COLO668 (cell line): ENCODE data around the gene APP.
A peak's percentile ranks its signal among the peaks of the same experiment; 100 is the strongest.

ENCODE experiments used
- DNase-seq: peaks from one replicate; lab custom pipeline; 2025; ENCODE audit not compliant: unreplicated experiment; lab: John Stamatoyannopoulos, UW

The APP gene

DNA sequence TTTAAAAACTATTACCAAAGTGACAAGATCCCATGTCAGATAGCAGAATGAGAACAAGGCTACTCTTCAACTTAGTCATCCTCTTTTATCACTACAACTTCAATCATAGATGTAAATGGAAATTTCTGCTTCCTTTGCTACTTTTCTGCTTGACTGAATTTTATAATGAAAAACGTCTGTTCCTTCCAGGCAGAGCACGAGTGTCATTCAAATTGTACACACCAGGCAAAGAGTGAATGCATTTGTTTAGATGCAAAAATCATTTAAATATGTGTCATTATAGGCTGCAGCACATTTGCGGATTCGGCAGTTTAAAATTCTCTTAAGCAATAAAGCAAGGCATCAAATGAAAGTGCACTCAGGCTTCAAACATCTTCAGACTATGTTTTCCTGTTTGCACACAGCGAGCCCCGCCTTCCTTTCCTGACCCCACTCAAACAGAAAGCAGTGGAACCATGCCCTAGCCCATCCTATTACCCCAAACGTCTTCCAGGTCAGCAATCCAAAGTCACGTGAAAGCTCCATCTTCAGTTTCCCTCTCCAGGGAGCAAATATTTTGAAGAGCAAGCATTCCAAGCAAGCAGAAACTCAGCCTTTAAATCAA lies 99.6 kb downstream of the APP start:
- DNase-seq, result no peak

DNA sequence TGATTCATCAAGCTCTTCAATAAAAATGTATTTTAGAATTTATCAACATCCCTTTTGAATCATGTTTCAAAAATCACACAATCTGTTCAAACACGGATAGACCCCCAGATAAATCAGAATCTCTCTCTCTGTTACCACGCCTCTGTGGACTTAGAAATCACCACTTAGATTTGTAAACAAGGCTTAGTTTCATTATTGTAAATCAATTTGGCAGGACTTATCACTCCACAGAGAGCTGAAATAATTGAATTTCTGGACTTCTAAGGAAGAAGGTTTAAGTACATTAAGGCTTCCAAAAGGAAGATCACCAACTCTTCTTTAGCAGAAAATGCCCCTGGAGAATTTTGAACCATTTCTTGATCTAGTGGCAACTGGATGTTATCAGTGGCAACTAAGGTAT lies 100.4 kb downstream of the APP start:
- DNase-seq, result no peak

DNA sequence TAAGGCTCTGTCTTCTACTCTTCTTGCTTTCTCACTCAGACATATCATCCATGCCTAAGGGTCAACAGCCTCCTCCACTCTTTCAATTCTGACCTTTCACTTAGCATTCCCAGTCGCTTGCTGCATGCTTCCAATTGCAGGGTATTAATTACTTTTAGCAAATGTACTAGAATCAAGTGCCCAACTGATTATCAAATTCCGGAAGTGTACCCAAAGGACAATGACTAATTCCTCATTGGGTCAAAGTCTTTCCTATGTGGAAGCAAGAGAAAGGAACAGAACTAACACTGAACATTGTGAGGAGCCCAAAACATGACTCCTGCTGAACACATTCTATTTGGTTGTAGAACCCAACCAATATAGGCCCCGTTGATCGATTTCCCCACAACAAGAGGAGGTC lies 101.8 kb downstream of the APP start:
- no peak for DNase-seq

DNA sequence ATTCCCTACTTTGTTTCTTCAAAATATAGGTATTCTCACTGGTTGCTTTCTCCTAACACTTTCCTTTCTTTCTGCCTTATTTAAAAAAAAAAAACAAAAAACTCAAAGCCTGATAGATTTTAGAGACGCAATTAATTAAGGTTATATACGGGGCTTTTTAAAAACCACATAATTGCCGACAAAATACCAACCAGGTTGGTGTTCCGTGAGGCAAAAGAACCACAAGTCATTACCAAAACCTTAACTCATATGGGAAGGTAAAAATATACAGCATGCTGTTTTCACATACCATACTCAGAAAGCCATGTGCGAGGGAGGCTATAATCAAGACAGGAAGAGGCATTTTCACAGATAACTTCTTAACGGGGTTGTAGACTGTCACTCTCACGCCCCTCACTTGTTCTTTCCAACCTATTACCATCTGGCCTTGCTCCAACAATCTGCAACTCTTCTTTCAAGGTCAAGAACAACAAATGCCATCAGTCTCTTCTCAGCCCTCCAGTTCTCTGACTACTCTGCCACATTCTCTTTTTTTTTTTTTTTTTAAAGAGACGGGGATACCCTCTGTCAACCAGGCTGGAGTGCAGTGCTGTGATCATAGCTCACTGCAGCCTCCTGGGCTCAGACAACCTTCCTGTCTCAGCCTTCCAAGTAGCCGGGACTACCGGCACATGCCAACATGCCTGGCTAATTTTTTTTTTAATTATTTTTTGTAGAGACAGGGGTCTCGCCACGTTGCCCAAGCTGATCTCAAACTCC lies 102.6 kb downstream of the APP start:
- DNase-seq, result no peak

DNA sequence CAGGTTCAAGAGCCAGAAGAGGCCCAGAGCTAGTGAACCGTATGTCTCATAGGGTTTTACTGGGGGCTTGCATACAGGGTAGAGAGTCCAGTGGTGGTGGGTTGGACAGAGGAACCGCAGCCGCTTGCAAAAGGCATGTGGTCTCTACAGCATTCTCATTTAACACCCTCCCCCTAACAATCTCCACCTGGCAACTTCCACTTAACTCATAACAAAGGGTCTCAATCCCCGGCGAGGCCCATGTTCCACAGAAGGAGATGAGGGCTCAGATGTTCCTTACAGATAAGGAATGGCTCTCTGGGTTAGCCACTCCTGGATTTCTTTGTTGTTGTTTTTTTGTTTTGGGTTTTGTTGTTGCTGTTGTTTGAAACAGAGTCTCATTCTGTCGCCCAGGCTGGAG lies 106.1 kb downstream of the APP start:
- DNase-seq, result no peak

DNA sequence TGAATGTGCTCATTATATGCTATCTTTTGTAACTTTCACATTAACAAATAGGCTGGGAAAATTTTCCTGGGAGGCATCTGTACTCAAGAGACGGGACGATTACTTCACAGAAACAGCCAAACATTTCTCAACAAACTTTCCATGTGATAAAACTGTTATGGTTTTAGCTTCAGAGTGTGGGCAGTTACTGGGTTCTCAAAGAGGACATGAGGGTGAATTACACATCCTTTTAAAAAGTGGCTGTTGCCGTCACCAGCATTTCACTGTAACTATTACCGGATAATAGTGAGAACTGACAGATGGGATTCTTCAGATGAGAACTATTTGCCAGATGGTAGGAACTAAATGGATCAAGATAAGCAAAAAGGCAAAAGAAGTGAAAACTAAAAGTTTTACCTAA lies 109.1 kb downstream of the APP start:
- DNase-seq, result no peak

DNA sequence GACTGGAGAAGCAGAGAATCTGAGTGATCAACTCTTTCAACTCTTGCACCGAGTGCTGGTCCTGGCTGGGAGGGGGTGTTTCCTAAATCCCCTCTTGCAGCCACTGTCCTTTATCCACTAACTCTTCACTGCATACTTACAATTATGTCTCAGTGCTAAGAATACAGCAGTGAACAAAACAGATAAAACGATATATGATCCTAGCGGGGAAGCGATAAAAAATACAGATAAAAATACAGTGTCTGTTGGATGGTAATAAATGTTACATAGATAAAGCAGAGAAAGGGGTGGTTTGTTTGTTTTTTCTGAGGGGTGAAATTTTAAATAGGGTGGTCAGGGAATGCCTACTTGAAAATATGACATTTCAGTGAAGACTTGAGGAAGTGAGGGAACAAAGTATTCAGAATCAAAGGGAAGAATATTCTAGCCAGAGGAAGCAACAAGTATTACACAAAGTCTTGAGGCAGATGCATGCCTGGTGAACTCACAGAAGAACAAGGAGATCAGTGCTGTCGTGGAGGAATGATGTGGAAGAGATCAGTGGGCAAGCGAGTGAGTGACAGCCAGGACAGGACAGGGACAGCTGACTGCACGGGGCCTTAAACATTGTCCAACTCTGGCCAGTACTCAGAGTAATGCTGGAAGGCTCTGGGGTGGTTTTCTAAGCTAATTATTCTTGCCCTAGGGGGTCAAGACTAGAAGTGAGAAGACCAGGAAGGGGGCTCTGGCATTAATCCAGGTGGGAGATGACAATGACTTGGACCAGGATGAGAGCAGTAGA lies 110.0 kb downstream of the APP start:
- DNase-seq, result no peak

DNA sequence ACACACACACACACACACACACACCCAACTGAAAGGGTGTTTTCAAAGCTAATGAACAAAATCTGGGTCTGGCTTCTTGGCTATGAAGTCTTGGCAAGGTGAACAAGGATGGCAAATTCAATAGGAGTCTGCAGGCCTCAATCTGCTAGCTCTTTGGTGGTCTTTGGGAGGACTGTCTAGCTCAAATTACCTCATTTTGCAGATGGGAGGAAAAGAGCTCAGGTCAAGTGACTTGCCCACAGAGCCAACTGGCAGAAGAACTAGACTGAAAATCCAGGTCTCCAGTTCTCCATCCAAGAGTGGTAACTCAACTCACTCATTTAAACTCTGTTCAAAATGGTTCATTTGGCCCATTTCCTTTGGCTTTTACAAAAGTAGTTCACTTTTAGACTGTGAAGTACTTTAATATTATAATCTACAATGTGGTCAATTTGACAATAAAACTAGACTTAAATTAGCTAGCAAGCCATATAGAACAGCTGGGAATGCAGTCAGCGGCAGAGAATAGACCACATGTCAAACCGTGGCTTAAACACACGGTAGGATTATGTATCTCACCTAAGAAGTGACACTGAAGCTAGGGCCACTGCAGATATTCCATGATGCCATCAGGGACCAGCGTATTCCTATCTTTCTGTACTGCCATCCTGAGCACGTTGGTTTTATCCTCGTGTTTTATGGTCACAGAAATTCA lies 112.9 kb downstream of the APP start:
- no peak for DNase-seq

DNA sequence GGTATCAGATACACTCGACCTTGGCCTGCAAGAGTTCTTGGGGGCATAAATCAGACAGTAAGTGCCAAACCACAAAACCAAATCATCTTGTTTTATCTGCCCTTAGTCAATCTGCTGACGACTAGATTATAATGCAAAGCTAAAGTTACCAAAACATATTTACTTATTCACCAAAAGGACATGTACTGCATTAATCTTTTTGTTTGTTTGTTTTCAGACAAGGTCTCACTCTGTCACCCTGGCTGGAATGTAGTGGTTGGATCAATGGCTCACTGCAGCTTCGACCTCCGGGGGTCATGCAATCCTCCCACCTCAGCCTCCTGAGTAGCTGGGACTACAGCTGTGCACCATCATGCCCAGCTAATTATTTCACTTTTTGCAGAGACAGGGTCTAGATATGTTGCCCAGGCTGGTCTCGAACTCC lies 114.7 kb downstream of the APP start:
- no peak for DNase-seq

DNA sequence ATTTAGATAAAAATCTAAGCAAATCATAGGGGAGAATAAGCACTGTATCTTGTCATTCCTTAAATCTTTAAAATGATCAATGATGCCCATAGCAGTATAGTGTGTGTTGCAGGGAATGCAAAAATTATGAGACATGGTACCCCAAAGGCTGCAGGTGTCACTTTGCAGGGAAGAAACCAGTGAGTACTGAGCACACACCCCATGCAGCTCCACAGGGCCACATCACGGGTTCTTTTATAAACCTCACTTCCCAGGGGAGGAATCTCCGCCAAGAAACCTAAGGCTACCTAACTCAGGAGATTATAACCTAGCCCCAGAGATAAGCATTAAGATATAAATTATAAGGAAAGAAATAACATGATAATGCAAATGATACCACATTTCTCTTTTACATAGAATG lies 115.6 kb downstream of the APP start:
- DNase-seq, result no peak

DNA sequence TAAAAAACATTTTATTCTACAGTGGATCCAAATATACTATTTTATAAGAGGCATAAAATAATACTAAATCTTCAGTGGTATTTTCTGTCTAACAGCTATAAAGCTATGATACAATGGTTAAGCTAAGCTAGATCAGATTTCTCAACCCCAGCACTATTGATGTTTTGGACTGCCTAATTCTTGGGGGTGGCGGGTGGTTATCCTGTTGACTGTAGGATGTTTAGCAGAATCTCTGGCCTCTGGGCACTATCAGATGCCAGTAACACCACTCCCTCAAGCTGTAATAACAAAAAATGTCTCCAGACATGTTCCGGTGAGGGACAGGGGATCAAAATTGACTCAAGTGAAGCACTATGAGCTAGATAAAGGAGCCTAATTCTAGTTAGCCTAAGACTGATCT lies 118.5 kb downstream of the APP start:
- no peak for DNase-seq

DNA sequence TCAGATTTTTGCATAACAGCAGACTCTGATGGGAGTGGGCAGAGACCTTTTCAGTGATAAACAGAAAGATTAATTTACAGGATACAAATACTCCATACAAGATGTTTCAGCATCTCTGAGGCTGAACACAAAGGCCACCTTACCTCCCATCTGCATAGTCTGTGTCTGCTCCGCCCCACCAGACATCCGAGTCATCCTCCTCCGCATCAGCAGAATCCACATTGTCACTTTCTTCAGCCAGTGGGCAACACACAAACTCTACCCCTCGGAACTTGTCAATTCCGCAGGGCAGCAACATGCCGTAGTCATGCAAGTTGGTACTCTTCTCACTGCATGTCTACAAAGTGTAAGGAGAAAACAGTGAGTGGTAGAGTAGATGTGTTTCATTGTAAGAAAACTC lies 119.7 kb downstream of the APP start:
- no peak for DNase-seq

DNA sequence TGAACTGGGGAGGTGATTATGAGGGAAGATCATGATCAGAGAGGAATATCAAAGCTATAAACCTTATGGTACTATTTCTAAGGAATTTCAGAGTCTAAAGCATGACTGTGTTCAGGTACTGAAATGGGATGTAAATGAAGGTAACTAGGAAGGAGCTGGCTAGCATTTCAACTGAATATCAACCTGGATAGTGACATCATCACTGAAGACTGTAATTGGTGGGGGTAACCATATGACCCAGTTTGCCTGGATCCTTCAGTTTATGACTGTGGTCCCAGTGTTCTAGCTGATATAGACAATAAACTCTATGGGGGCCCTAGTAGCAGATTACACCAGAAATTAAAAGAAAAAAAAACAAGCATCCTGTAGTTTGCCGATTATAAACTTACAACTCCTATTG lies 120.8 kb downstream of the APP start:
- DNase-seq, result no peak

DNA sequence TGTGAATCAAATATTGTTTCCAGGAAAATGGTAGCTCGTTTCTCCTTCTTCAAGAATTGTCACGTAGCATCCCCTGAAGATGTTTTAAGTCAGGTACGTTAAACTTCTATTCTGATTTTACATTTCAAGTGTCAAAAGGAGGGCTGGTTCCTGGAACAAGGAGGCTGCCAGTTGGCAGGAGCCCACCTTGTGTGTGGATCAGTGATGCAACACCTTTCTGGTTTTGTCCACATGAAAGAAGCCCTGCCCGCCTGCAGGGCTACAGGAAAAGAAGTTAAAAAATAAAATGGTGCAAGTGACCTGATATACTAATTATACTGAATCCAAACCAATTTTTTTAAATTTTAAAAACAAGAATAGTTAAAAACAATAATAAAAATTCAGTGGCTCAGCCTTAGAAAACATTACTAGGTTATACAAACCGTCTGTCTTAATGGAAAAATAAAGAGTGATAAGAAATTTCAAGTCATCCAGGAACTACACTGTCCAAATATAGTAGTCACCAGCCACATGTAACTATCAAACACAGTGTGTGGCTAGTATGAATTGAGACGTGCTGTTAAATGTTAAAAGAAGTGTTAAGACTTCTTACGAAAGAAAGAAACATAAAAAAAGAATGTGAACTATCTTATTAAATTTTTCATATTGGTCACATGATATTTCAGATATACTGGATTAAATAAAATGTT lies 123.1 kb downstream of the APP start:
- DNase-seq, result no peak

DNA sequence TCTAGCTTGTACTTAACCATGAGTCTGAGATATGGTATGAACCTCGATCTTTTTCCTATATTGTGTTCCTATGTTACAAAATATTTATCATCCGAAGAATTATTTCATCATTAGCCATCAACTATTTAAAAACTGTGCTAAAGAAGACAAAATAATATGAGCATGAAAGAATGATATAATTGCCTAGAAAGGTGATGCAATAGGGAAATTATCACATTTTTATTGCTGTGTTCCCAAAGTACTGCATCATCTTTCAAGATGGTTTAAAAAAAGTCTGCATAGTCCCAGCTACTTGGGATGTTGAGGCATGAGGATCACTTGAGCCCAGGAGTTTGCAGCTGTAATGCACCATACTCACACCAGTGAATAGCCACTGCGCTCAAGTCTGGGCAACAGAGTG lies 126.7 kb downstream of the APP start:
- no peak for DNase-seq

DNA sequence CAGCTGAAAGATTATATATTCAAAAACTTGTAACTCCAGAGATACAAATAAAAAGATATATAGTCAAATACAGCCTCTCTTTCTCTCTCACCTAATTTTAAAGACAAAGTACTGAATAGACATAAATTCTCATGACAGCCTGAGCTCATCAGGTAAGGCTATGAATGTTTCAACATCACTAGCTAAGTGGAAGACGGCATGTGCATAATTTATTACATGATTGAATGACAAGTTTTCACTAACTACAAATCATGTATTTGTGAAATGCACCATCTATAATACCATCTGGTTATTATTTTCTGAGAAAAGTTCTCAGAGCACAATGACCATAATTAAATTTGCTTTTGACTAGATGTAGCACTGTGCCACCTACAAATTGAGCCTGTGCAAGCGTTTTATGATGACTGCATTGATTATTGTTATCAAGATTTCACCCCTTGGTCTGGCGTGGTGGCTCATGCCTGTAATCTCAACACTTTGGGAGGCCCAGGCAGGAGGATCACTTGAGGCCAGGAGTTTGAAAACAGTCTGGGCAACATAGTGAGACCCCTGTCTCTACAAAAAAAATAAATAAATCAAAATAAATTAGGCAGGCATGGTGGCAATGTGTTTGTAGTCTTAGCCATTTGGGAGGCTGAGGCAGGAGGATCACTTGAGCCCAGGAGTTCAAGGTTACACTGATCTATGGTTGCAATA lies 128.2 kb downstream of the APP start:
- DNase-seq, result no peak

DNA sequence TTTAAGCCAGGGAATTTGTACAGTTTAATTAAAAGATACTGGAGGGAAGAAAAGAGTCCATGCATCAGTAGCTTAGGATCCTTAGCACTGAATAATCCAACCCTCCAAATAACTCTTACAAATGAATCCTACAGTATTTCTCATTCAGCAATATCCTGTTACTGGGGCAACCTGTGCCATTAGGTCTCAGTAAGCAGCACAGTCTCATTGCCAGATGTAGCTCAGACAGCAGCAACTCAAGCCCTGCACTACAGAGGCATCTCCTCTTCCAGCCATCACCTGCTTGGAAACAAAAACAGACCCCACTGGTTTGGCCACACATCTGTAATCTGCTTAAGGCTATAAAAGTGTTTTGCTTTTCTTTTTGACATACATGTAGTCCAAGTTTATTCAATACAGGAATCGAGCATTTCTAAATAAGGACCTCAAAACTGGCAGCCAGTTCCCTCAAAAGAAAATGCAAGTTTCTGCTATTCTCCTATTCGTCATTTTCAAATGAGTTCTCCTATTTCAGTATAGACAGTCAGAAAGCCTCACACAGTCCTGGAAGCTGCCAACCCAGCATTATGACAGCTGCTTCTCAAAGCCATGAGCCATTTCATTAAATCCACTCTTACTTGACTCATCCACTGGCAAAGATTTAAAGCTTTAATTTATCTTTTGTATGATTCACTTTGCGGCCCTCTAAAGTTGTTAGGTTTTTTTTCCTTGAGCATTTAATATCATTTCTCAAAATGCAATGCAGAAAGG lies 129.0 kb downstream of the APP start:
- no peak for DNase-seq

DNA sequence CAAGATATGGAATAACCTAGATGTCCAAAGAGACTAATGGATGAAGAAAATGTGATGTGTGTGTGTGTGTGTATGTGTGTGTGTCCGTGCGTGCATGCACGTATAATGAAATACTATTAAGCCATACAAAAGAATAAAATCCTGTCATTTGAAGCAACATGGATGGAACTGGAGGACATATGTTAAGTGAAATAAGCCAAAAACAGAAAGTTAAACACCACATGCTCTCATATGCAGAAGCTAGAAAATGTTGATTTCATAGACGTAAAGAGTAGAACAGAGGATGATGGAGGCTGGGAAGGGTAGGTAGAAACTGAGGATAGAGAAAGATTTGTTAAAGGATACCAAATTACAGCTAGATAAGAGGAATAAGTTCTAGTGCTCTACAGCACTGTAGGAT lies 133.7 kb downstream of the APP start:
- DNase-seq, result no peak

DNA sequence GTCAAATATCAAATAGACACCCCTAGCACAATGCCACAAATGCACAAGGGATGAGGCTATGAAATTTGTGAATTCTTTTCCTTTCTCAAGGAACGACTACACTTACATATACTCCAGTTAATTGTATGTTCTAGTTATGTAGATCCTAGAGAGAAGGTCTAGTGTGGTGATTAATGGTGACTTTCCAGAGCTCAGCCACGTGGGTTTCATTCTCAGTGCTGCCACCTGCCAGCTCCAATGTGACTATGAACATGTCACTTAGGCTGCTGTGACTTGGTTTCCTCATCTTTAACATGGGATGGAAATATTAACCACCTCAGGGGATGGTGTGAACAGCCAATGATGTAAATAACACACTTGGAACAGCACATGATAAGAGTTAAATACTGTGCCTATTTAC lies 138.3 kb downstream of the APP start:
- peak; percentile 8 for DNase-seq

DNA sequence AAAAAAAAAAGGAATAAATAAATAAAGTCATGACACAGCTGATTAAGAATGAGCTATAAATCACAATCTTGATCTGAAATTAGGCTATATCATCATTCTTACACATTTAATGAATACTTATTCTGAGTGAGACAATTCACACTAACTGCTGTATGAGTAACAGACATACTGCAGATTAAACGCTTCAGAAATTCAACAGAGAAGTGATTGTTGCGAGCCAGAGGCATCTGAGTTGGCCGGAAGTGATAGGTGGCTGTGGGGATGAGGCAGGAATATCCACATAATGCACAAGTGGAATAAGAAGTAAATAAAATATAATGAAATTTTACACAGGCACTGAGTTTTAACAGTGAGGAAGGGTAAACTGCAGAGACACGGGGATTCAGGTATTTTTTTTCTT lies 142.4 kb downstream of the APP start:
- DNase-seq, result no peak
